ENCODE results near the gene CD163L1. TPM values are rescaled to one million over a fixed set of nuclear protein-coding genes. Genes with fewer than 3 reads are reported as not detected.
A peak's percentile ranks its signal among the peaks of the same experiment; 100 is the strongest.

Gene CD163L1
- total RNA-seq, 1 experiment from 2014 or later = 13.4 TPM

DNA sequence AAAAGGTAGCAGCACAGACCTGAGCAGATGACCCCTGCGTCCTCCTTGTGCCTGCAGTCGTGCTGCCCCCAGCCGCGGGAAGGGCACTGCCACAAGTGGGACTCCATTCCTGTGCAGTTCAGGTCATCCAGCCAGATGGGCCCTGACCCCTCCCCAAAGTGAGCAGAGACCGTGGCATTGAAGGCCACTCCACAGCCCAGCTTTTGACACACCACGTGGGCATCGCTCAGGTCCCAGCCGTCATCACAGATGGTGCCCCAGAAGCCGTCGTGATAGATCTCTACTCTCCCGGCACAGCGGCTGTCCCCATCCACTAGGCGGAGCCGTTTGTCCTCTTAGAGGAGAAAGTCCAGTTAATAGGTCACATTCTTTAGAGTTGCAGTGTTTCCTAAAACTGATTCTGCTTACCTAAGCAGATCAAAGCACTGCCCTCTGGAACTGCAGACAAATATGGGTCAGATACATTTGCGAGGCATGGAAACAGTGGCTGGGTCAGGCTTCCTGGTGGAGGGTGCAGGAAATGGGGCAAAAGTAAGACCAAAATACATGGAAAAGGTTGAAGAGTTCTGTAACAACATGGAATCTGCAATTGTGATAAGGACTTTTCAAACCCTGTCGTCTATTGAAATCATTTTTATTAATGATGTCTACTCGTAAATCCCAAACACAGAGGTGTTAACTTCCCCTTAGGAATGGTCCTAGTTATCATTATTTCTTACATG lies 69.4 kb downstream of the CD163L1 start:
- H3K9me3 Mint-ChIP-seq (ENCODE audit: low read depth, unreplicated experiment) = peaks cover 2% of the 10 kb centered on the region
- peaks cover 17% of the 10 kb centered on the region for H3K4me1 Mint-ChIP-seq (ENCODE audit: low read depth, unreplicated experiment)
- TF ChIP-seq CTCF (IDR thresholded peaks at IDR 0.05; ENCODE audit: unreplicated experiment) = peak; percentile 65
- CTCF ChIA-PET = no interaction called here
- BruUV-seq (replicated peaks) = no TSS peak
- H3K27me3 Mint-ChIP-seq (ENCODE audit: unreplicated experiment) = no peaks in the 10 kb centered on the region
- intact Hi-C loops (cut with micrococcal nuclease; ENCODE audit: unreplicated experiment) = loop anchor here (1.0 to 5.0 kb wide), 3 partner anchors 86 to 264 kb away; no protein-coding TSS in a partner anchor
- no peaks in the 10 kb centered on the region for H3K36me3 Mint-ChIP-seq (ENCODE audit: insufficient read depth, unreplicated experiment)
- H3K27ac Mint-ChIP-seq (ENCODE audit: unreplicated experiment) = no peak overlapping the region
- DNase-seq = peak; percentile 69
- H3K4me3 Mint-ChIP-seq (ENCODE audit: low read depth, unreplicated experiment) = no peak overlapping the region

DNA sequence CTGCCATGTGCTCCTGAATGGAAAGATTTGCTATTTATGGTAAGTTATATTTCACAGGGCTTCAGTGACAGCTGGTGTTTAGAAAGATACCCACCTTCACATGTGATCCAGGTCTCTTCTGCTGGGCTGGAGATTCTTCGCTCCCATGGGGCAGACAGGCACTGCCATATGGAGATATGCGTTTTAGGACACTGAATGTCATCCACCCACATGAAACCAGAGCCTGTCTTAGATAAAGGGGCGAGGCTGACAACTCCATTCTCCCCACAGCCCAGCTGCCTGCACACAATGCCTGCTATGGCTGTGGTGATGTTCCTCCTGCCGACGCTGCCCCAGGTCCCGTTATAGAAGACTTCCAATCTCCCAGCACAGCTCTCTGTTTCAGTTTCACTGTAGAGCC lies 70.7 kb downstream of the CD163L1 start:
- CTCF ChIA-PET = no interaction called here
- H3K4me3 Mint-ChIP-seq (ENCODE audit: low read depth, unreplicated experiment) = no peak overlapping the region
- intact Hi-C loops (cut with micrococcal nuclease; ENCODE audit: unreplicated experiment) = loop anchor here (5.0 kb wide), 1 partner anchor 151 kb away; no protein-coding TSS in a partner anchor

GRCh38 chr12:7369274-7369729 lies 74.7 kb downstream of the CD163L1 start:
- CTCF ChIA-PET = interaction anchor here (0.6 kb wide), 1 partner anchor 438 kb away, joined by 3 read pairs; no protein-coding TSS in a partner anchor
- H3K4me3 Mint-ChIP-seq (ENCODE audit: low read depth, unreplicated experiment) = peak overlapping the region; percentile 61
- TF ChIP-seq CTCF (IDR thresholded peaks at IDR 0.05; ENCODE audit: unreplicated experiment) = no peak
- peaks cover 15% of the 10 kb centered on the region for H3K4me1 Mint-ChIP-seq (ENCODE audit: low read depth, unreplicated experiment)
- BruUV-seq (replicated peaks) = no TSS peak
- H3K9me3 Mint-ChIP-seq (ENCODE audit: low read depth, unreplicated experiment) = peaks cover 2% of the 10 kb centered on the region
- H3K27ac Mint-ChIP-seq (ENCODE audit: unreplicated experiment) = peak overlapping the region; percentile 75
- H3K27me3 Mint-ChIP-seq (ENCODE audit: unreplicated experiment) = no peaks in the 10 kb centered on the region
- intact Hi-C loops (cut with micrococcal nuclease; ENCODE audit: unreplicated experiment) = no loop called here
- peak; percentile 74 for DNase-seq
- H3K36me3 Mint-ChIP-seq (ENCODE audit: insufficient read depth, unreplicated experiment) = no peaks in the 10 kb centered on the region

More for the DNA sequence above, 70.7 kb downstream of the CD163L1 start:
- Mint-ChIP-seq H3K9me3 (ENCODE audit: low read depth, unreplicated experiment) (peaks cover 2% of the 10 kb centered on the region), H3K27me3 (ENCODE audit: unreplicated experiment) (no peaks in the 10 kb centered on the region), H3K27ac (ENCODE audit: unreplicated experiment) (no peak overlapping the region), H3K4me1 (ENCODE audit: low read depth, unreplicated experiment) (peaks cover 24% of the 10 kb centered on the region), H3K36me3 (ENCODE audit: insufficient read depth, unreplicated experiment) (no peaks in the 10 kb centered on the region)
- BruUV-seq (replicated peaks) = no TSS peak
- TF ChIP-seq CTCF (IDR thresholded peaks at IDR 0.05; ENCODE audit: unreplicated experiment) = no peak
- no peak for DNase-seq

- no peak for TF ChIP-seq CTCF (IDR thresholded peaks at IDR 0.05; ENCODE audit: unreplicated experiment)
- intact Hi-C loops (cut with micrococcal nuclease; ENCODE audit: unreplicated experiment) = no loop called here
- no TSS peak for BruUV-seq (replicated peaks)
- Mint-ChIP-seq H3K36me3 (ENCODE audit: insufficient read depth, unreplicated experiment) (no peaks in the 10 kb centered on the region), H3K4me1 (ENCODE audit: low read depth, unreplicated experiment) (no peaks in the 10 kb centered on the region), H3K4me3 (ENCODE audit: low read depth, unreplicated experiment) (no peak overlapping the region), H3K9me3 (ENCODE audit: low read depth, unreplicated experiment) (no peaks in the 10 kb centered on the region), H3K27ac (ENCODE audit: unreplicated experiment) (no peak overlapping the region), H3K27me3 (ENCODE audit: unreplicated experiment) (no peaks in the 10 kb centered on the region)
- CTCF ChIA-PET = no interaction called here
- DNase-seq = no peak
Measured at GRCh38 chr12:7362734-7363133, 81.2 kb downstream of the CD163L1 start.

All from Calu3 (cell line).